NCI-H2107 treated with DMSO at 0.1 percent for 48 hours (cell line): ENCODE data around the gene STAT3.
"Not testable (repeated sequence)": the region's sequence is repeated elsewhere in the genome, so short reads cannot be mapped to it uniquely, and the experiment has no call there.

ENCODE experiments used
- DNase-seq: peaks from one replicate; lab custom pipeline; 2025; ENCODE audit not compliant: unreplicated experiment; lab: John Stamatoyannopoulos, UW

Gene STAT3

DNA sequence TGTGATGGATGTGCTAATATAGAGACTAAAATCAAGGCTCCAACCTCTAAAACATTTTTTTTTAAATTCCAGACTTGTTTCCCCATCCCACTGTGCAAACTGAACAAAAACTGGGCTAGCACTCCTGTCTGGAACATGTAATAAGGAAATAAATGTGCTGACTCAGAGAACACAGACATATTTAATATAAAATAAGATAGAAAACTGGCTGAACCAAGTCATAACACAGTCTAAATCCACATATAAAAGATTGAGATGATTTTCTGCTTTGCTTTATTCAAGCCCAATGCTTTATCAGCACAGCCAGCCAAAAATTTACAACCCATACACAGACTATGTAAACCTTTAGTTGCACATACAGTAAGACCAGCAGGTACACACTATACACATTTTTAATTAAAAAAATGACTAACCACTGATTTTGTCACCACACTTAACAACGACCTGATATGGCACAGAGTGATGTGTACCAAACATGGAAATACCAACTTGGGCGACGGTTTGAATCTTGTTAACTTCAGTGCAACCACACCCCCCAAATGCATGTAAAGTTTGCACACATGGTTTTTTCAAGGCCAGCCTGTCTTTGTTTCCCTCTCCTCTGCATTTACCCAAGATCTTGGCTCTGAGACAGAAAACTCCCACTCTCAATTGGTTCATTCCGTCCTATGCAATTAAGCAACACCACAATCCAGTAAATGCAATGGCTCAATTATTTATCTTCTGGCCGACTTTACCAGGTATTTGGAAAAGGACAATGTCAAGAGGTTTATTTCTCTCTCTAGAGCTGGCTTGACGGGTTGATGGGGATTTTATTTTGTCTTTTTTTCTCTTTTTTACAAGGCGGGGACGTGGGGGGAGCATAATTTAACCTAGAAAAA is 1.2 kb downstream of the STAT3 start:
- DNase-seq, result peak; percentile 15

DNA sequence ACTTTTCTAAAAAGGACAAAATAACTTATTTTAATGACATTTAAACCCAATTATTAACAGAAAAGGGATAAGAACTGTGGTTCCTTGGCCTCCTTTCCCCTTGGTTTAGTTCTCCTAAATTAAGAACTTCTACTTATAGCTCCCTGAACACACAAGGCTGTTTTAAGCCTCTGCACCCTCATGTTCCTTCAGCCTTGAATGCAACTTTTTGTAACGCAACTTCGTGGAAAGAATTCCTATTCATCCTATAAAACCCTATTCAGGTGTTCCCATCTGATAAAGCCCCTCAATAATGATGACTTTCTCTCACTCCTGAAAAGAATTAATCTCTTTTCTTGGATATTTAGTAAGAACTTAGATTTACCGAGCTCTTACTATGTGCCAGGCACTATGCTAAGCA is 6.3 kb downstream of the STAT3 start:
- no peak for DNase-seq

DNA sequence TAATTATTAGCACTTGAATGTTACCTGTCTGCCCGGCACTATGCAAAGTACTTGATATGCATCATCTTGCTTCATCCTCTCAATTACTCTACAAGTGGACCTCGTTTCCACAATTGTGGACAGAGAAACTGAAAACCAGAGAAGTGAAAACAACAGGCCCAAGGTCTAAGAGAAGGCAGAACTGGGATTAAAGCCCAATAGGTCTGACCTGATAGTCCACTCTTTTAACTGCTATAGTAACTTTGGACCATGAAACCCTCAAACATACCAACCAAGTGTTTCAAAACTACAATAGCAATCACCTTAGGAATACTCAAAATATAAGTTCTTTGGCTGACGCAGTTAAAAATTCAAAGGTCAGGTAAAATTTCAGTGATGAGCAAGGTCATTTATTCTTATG is 7.3 kb downstream of the STAT3 start:
- DNase-seq, result no peak

DNA sequence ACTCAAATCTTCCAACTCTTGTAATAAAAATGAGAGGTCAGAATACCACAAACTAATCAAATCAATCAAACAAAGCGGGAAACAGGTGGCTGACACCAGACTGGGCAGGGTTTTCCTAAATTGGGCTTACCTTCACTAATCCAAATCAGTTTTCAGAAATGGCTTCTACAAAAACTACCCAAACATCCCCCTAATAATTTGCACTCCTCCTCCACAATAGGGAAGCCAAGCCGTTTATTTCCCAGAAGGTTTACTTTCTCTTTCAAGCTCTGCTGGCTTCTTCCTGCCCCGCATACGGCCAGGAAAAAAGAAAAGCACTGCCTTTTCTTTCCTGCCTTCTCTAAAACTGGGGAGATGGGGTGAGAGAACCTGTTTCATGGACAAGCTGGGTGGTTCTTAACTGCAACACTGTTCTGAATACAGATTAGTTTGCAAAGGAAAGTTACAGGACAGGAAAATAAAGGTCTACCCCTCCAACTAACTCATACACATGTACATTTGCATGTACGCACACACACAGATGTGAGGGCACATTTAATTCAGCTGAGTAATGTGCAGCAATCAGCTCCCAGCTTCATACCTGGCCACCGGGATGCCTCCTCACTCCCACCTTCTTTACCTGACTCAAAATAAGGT is 9.2 kb downstream of the STAT3 start:
- peak; percentile 66 for DNase-seq

DNA sequence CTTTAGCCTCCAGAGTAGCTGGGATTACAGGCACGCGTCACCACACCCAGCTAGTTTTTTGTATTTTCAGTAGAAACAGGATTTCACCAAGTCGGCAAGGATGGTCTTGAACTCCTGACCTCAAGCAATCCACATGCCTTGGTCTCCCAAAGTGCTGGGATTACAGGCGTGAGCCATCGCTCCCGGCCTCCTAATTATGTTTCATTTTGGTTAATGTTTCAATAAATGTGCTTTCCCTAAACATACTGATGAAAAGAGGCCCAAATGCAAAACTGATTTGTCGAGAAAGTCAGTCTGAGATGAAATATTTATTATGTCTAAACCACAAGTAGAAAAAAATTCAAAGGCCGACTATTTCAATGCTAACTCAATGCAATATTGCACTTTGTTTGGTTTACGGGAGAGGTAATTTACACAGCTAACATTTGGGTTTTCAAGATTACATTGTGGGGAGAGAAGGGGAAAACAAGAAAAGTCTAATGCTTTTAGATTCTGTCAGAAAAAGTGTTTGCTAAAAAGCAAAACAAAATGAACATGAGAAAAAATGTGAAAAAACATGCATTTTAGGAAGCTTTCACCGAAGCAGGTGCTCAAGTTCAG is 9.8 kb downstream of the STAT3 start:
- no peak for DNase-seq

DNA sequence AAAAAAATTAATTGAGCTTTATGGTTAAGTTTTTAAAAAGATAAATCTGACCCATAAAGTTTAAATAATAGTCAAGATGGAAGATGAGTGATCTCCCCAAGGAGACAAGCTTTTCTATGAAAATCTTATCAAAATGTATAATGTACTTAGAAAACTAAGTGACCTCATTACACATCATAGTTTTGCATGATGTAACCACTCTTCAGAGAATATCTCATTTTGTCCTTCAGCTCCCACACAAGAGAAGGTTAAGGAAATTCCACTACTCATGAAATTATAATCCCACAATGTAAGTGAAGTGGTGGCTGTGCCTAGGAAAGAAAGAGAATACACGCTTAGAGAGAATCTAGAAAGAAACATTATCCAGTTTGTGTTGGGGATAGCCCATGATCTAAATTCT is 14.3 kb downstream of the STAT3 start:
- no peak for DNase-seq

DNA sequence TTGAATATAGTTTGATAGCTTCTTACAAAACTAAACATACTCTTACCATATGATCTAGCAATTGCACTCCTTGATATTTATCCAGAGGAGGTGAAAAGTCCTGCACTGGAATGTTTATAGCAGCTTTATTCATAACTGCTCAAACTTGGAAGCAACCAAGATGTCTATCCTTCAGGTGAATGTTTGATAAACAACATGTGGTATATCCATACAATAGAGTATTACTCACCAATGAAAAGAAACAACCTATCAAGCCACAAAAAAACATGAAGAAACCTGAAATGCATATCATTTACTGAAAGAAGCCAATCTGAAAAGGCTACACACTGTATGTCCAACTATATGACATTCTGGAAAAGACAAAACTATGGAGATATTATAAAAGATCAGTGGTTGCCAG is 16.1 kb downstream of the STAT3 start:
- no peak for DNase-seq

DNA sequence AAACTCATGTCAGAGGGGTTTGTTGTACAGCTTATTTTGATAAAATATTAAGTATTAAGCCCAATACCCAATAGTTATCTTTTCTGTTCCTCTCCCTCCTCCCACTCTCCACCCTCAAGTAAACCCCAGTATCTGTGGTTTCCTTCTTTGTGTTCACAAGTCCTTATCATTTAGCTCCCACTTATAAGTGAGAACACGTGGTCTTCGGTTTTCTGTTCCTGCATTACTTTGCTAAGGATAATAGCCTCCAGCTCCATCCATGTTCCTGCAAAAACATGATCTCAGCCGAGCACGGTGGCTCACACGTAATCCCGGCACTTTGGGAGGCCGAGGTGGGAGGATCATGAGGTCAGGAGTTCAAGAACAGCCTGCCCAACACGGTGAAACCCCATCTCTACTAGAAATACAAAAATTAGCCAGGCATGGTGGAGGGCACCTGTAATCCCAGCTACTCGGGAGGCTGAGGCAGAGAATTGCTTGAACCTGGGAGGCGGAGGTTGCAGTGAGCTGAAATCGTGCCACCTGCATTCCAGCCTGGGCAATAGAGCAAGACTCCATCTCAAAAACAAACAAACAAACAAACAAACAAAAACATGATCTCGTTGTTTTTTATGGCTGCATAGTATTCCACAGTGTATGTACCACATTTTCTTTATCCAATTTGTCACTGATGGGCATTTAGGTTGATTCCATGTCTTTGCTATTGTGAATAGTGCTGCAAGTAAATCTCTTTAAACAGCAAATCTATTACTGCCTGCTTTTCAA is 19.3 kb downstream of the STAT3 start:
- not testable (repeated sequence) for DNase-seq

DNA sequence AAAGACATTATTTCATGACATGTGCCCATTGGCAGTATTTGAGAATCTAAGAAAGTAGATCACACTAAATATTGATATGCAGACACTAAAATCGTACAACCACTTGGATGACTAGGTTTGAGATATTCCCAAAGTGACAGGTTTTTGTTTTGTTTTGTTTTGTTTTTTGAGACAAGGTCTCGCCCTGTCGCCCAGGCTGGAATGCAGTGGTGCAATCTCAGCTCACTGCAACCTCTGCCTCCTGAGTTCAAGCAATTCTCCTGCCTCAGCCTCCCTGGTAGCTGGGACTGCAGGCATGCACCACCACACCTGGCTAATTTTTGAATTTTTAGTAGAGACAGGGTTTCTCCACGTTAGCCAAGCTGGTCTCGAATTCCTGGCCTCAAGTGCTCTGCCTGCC is 19.9 kb downstream of the STAT3 start:
- not testable (repeated sequence) for DNase-seq

DNA sequence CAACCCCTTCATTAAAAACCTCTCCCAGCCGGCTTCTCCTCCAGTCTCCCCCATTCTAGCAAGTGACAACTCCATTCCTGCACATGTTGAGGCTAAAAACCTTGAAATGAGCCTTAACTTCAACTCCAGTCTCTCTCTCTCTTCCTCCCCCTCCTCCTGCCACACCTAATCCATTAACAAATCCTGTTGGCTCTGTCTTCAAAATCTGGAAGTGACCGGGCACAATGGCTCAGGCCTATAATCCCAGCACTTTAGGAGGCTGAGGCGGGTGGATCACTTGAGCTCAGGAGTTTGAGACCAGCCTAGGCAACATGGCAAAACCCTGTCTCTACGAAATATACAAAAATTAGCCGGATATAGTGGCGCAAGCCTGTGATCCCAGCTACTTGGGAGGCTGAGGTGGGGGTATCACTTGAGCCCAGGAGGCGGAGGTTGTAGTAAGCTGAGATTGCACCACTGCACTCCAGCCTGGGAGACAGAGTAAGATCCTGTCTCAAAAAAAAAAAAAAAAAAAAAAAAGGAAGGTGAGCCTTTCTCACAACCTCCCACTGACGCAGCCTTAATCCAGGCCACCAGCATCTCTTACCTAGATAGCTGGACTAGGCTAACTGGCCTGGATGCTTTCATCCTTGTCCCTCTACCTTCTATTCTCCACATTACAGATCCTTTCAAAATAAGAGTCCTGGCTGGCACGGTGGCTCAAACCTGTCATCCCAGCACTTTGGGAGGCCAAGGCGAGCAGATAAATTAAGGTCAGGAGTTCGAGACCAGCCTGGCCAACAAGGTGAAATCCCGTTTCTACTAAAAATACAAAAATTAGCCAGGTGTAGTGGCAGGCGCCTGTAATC is 21.8 kb downstream of the STAT3 start:
- DNase-seq, result not testable (repeated sequence)

DNA sequence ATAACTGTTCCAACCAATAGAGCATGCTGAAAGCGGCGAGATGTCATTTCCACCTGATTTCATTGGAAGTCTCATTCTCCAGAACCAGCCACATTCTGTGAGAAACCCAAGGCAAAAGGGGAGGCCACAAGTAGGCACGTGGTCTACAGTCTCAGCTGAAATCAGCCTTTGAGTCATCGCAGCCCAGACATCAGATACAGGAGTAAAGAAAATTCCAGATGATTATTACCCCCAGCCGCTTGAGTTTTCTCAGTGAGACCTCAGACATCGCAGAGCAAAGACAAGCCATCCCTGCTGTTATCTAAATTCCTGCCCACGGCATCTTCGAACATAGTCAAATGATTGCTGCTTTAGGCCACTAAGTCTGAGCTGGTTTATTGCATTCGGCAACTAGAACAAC is 23.1 kb downstream of the STAT3 start:
- DNase-seq, result no peak

DNA sequence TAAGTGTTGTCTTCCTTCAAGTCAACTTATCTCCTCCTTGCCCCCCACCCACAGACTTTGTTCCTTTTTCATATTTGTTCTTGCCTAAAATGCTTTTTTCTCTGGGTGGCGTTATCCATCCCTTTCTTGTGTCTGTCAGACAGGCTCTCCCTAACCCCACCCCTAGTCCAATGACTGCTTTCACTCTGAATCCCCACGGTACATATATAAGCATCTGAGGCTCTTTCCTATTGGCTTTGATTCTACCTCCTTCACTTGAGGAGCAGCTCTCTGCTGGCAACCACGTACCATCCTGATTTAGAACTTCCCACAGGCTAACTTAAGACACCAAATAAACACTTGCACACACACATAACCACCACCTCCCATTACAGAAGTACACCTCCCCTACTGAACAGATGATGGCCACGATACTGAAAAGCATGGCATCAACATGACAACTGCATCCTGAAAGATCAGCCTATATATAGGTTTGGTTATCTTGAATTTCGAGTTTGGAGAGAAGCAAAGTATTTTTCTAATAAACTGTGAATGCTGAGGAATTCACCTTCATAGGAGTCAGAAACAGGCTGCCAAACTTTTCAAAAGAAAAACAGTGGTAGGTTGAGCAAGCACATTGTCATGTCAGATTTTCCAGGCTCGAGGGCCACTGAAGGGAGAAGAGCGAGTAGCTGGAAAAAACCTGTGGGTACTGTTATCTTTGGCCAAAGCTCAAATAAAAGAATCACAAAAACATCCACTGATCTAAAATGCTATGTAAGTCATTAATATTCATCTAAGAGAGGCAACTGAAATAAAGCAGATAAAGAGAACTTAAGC is 24.3 kb downstream of the STAT3 start:
- DNase-seq, result no peak

DNA sequence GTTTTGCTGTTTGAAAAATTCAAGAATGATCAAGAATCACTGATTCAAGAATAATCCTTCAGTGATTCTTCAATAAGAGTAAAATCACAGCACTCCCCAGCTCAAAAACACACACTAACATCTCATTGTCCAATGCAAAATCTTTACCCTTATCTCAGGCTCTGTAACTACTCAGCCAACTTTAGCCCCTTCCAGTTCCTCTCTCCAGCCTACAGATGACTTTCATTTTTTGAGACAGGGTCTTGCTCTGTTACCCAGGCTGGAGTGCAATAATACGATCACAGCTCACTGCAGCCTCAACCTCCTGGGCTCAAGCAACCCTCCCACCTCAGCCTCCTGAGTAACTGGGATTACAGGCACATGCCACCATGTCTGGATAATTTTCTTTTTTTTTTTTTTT is 25.0 kb downstream of the STAT3 start:
- DNase-seq, result no peak

DNA sequence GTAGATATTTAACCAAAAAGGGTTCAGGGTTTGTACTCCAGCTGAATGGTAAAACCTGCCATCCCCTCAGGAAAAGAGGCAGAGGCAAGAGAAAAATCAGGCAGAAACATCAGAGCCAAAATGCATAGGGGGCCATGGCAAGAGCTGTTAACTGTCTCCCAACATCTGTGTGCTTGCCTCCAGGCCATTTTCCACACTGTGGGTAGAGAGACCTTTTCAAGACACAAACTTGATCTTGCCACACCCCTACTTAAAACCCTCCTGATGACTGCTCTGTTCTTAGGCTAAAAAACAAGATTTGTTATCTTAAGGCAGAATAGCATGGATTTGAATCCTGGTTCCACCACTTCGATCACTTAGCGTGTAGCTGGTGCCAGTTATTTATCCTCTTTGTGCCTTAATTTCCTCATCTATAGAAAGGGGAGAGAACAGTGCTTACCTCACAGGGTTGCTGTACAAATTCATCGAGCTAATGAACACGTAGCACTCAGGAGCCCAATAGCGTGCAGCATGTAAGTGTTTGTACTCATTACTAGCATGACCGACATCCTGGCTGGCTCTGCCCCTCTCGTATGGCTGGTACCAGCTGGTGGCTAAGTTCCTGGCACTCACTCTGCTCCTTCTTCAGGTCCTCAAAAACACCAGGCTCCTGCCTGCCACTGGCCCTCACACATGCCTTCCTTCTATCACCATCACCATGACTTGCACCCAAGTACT is 25.8 kb downstream of the STAT3 start:
- no peak for DNase-seq

DNA sequence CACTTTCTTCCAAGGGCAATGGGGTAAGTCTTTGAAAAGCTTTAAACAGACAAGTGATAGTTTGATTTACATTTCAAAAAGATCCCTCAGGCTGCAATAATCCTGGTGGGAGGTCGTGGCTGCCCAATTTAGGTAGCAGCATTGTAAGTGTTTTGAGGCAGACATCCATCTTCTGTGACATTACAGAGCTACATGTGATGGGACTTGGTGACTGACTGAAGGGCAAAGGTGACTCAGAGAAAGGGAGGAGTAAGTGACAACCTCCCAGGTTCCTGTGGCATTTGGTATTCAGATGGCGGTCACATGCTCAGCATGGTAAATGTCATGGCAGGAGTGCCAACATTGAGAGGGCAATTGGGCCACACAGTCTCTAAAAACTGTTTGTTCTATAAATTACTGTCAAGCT is 26.5 kb downstream of the STAT3 start:
- DNase-seq, result no peak

DNA sequence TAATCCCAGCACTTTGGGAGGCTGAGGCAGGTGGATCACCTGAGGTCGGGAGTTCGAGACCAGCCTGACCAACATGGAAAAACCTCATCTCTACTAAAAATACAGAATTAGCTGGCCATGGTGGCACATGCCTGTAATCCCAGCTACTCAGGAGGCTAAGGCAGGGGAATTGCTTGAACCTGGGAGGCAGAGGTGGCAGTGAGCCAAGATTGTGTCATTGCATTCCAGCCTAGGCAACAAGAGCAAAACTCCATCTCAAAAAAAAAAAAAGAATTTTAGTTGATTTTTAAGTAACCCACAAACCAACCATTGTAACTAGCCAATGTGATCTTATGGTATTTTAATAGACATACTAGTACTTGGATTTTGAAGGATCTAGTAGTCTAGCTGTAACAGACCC is 27.9 kb downstream of the STAT3 start:
- DNase-seq, result not testable (repeated sequence)

DNA sequence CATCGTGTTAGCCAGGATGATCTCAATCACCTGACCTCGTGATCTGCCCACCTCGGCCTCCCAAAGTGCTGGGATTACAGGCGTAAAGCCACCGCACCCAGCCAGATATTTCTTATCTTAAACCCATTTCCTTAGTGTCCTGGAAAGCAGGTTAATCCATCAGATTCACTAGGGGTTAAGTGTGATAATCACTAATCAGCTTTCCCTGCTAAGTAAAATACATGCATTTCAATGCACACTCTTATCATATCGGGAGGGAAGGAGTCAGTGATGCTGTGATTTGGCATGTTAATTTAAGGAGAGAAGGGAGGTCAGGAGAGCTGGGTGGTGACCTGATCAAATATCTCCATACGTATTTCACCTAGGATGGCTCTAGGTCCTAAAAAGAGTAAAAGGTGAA is 29.1 kb downstream of the STAT3 start:
- DNase-seq, result no peak

DNA sequence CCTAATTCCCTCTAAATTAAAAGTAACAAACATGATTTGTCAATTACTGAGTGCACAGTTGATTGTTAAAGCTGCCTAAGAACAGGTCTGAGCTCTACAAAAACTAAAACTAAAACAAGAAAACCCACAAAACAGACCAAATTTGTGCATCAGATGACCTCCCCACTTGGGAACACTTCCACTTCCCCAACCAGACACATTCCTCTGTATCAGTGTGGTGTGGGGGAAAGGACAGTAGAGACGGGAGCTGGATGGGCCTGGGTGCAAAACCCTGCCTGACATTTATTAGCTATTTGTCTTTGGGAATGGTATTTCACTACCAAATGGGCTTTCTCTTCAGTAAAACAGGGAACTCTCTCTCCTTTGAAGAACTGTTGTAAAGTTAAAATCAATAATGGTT is 29.8 kb downstream of the STAT3 start:
- no peak for DNase-seq
